Measurements from ENCODE around the gene MRGPRD.

- TF ChIP-seq E2F1 (CRISPR knock-in tag; IDR thresholded peaks at IDR 0.05) (no peak), ELF4 (CRISPR knock-in tag; IDR thresholded peaks at IDR 0.05; ENCODE audit: low read depth) (no peak), USF2 (CRISPR knock-in tag; IDR thresholded peaks at IDR 0.05) (no peak), CTCF (IDR thresholded peaks at IDR 0.05) (no peak), NR3C1 (CRISPR knock-in tag; conservative IDR thresholded peaks at IDR 0.05; ENCODE audit: low read depth) (no peak), TEAD1 (CRISPR knock-in tag; IDR thresholded peaks at IDR 0.05) (no peak), FOXJ3 (CRISPR knock-in tag; IDR thresholded peaks at IDR 0.05; ENCODE audit: borderline replicate concordance) (no peak), TEAD4 (CRISPR knock-in tag; IDR thresholded peaks at IDR 0.05) (no peak), ATF1 (CRISPR knock-in tag; IDR thresholded peaks at IDR 0.05) (no peak), ETV6 (CRISPR knock-in tag; IDR thresholded peaks at IDR 0.05) (no peak), ZNF317 (CRISPR knock-in tag; IDR thresholded peaks at IDR 0.05; ENCODE audit: borderline replicate concordance, low read depth) (no peak)
- TF ChIP-seq, protein P1, sequence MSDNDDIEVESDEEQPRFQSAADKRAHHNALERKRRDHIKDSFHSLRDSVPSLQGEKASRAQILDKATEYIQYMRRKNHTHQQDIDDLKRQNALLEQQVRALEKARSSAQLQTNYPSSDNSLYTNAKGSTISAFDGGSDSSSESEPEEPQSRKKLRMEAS (CRISPR knock-in tag; IDR thresholded peaks at IDR 0.05) = no peak
- TF ChIP-seq, protein P2, sequence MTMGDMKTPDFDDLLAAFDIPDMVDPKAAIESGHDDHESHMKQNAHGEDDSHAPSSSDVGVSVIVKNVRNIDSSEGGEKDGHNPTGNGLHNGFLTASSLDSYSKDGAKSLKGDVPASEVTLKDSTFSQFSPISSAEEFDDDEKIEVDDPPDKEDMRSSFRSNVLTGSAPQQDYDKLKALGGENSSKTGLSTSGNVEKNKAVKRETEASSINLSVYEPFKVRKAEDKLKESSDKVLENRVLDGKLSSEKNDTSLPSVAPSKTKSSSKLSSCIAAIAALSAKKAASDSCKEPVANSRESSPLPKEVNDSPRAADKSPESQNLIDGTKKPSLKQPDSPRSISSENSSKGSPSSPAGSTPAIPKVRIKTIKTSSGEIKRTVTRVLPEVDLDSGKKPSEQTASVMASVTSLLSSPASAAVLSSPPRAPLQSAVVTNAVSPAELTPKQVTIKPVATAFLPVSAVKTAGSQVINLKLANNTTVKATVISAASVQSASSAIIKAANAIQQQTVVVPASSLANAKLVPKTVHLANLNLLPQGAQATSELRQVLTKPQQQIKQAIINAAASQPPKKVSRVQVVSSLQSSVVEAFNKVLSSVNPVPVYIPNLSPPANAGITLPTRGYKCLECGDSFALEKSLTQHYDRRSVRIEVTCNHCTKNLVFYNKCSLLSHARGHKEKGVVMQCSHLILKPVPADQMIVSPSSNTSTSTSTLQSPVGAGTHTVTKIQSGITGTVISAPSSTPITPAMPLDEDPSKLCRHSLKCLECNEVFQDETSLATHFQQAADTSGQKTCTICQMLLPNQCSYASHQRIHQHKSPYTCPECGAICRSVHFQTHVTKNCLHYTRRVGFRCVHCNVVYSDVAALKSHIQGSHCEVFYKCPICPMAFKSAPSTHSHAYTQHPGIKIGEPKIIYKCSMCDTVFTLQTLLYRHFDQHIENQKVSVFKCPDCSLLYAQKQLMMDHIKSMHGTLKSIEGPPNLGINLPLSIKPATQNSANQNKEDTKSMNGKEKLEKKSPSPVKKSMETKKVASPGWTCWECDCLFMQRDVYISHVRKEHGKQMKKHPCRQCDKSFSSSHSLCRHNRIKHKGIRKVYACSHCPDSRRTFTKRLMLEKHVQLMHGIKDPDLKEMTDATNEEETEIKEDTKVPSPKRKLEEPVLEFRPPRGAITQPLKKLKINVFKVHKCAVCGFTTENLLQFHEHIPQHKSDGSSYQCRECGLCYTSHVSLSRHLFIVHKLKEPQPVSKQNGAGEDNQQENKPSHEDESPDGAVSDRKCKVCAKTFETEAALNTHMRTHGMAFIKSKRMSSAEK (CRISPR knock-in tag; IDR thresholded peaks at IDR 0.05; ENCODE audit: borderline replicate concordance) = no peak
Measured at GRCh38 chr11:68982134-68982533, 1.3 kb upstream of the MRGPRD start.

All from WTC11 (cell line).